HG03354 (cell line): ENCODE data around the gene VGLL4.
"Not testable (repeated sequence)": the region's sequence is repeated elsewhere in the genome, so short reads cannot be mapped to it uniquely, and the experiment has no call there.

Source experiments
- ATAC-seq: cut with Tn5 transposase; IDR thresholded peaks from one replicate; pipeline ENCODE4 v1.9.1; 2021; ENCODE audit warnings: mild to moderate bottlenecking; ENCODE audit not compliant: unreplicated experiment, poor library complexity, severe bottlenecking

VGLL4 gene

GRCh38 chr3:11643605-11644087, at the start of gene VGLL4:
VGLL4 (minus strand) TSS chr3:11643915; CDS start chr3:11643518, 397 bp downstream.
- ATAC-seq = peak; percentile 48

GRCh38 chr3:11692532-11692813, 48.8 kb upstream of the VGLL4 start:
- ATAC-seq = no peak

GRCh38 chr3:11691767-11692531, 48.2 kb upstream of the VGLL4 start:
- no peak for ATAC-seq

- no peak for ATAC-seq
Measured at GRCh38 chr3:11690863-11691766, 47.4 kb upstream of the VGLL4 start.

- ATAC-seq = no peak
Measured at GRCh38 chr3:11689749-11690148, 46.0 kb upstream of the VGLL4 start.

- not testable (repeated sequence) for ATAC-seq
Measured at GRCh38 chr3:11684980-11685379, 41.3 kb upstream of the VGLL4 start.

- ATAC-seq = no peak
Measured at GRCh38 chr3:11680509-11680908, 36.8 kb upstream of the VGLL4 start.

- no peak for ATAC-seq
Measured at GRCh38 chr3:11679964-11680363, 36.2 kb upstream of the VGLL4 start.

- ATAC-seq = no peak
Measured at GRCh38 chr3:11672363-11672762, 28.6 kb upstream of the VGLL4 start.

GRCh38 chr3:11671648-11672100, 28.0 kb upstream of the VGLL4 start:
- peak; percentile 57 for ATAC-seq

GRCh38 chr3:11668243-11669235, 24.8 kb upstream of the VGLL4 start:
- ATAC-seq = no peak

- no peak for ATAC-seq
Measured at GRCh38 chr3:11665331-11665730, 21.6 kb upstream of the VGLL4 start.

- no peak for ATAC-seq
Measured at GRCh38 chr3:11662392-11662990, 18.8 kb upstream of the VGLL4 start.

GRCh38 chr3:11661827-11662226, 18.1 kb upstream of the VGLL4 start:
- ATAC-seq = no peak

- ATAC-seq = no peak
Measured at GRCh38 chr3:11661052-11661656, 17.4 kb upstream of the VGLL4 start.

- ATAC-seq = no peak
Measured at GRCh38 chr3:11660242-11660641, 16.5 kb upstream of the VGLL4 start.

GRCh38 chr3:11658180-11658579, 14.5 kb upstream of the VGLL4 start:
- no peak for ATAC-seq

- no peak for ATAC-seq
Measured at GRCh38 chr3:11655196-11655928, 11.6 kb upstream of the VGLL4 start.
